ENCODE results near the gene SLC35G4.

DNA sequence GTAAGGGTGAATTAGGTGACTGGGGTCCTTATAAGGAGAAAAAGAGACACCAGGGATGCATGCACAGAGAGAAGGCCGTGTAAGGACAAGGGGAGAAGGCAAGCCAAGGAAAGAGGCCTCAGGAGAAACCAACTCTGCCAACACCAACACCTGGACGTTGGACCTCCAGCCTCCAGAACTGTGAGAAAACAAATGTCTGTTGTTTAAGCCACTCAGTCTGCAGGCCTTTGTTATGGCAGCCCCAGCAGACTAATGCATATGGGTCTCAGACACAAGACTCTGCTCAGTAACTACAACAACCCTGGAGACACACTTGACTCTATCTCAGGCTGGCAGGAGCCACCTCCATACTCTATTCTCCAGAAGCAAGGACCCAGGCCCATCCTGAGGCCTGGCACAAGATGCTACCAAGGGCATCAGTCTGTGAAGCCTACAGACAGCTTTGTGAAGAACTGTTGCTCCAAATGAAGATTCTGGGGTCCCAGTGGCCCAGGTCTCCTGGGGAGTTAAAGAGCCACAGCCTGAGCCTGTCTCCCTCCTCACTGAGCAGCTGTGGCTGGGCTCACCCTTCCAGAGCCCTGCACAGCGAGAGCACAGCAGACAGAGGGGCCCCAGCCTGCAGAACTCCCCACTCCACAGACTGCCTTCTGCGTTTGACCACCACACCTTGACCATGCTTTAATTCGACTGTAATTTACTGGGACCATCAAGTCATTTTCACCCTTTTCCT is 43.0 kb upstream of the SLC35G4 start:
- TF ChIP-seq, protein P1, sequence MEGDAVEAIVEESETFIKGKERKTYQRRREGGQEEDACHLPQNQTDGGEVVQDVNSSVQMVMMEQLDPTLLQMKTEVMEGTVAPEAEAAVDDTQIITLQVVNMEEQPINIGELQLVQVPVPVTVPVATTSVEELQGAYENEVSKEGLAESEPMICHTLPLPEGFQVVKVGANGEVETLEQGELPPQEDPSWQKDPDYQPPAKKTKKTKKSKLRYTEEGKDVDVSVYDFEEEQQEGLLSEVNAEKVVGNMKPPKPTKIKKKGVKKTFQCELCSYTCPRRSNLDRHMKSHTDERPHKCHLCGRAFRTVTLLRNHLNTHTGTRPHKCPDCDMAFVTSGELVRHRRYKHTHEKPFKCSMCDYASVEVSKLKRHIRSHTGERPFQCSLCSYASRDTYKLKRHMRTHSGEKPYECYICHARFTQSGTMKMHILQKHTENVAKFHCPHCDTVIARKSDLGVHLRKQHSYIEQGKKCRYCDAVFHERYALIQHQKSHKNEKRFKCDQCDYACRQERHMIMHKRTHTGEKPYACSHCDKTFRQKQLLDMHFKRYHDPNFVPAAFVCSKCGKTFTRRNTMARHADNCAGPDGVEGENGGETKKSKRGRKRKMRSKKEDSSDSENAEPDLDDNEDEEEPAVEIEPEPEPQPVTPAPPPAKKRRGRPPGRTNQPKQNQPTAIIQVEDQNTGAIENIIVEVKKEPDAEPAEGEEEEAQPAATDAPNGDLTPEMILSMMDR (conservative IDR thresholded peaks at IDR 0.05; ENCODE audit: low read length), result no peak
- no peak for TF ChIP-seq EZH2phosphoT487 (IDR thresholded peaks at IDR 0.05; ENCODE audit: borderline replicate concordance, low read depth, low read length)

Measured in OCI-LY7 (cell line).